ENCODE results near the gene IFNB1. TPM values are rescaled to one million over a fixed set of nuclear protein-coding genes. Genes with fewer than 3 reads are reported as not detected.

IFNB1 gene
- total and polyA plus RNA-seq, 2 donors (not counting 1 experiment from before 2014, with no cell fraction given), result not detected

- Mint-ChIP-seq H3K4me3 (no peak overlapping the region), H3K4me1 (no peaks in the 10 kb centered on the region), H3K27ac (no peak overlapping the region), H3K9me3 (ENCODE audit: insufficient read depth) (no peaks in the 10 kb centered on the region), H3K27me3 (peaks cover 20% of the 10 kb centered on the region)
- DNase-seq (no peak), ATAC-seq (ENCODE audit: low read depth) (no peak)
- H3K4me2 ChIP-seq (replicated peaks; ENCODE audit: low read depth, low read length, poor library complexity, severe bottlenecking), result no peak overlapping the region
- no peaks in the 10 kb centered on the region for H3K9me3 ChIP-seq (ENCODE audit: control extremely low read depth in 1 of 3, control insufficient read depth in 2 of 3, insufficient read depth in 1 of 3, low read length in 2 of 3)
- peaks cover 0 to 3% (median 0%) of the 10 kb centered on the region in 4 experiments for H3K27me3 ChIP-seq (replicated peaks in 1 of 4; ENCODE audit: control extremely low read depth in 1 of 4, control insufficient read depth in 3 of 4, insufficient read depth in 4 of 4, low read length in 3 of 4)
- no peak overlapping the region for H3K27ac ChIP-seq (ENCODE audit: low read length in 2 of 2)
- H3K4me1 ChIP-seq (ENCODE audit: control insufficient read depth in 2 of 2, insufficient read depth in 2 of 2, low read length in 2 of 2), result no peaks in the 10 kb centered on the region
- no peak overlapping the region for H2AFZ ChIP-seq (ENCODE audit: insufficient read depth, low read depth, low read length, poor library complexity, severe bottlenecking)
- H3K4me3 ChIP-seq (ENCODE audit: control extremely low read depth in 1 of 5, extremely low read depth in 1 of 5, insufficient read depth in 1 of 5, low read depth in 2 of 5, low read length in 4 of 5), result no peak overlapping the region
- no peak overlapping the region for H3K9ac ChIP-seq (ENCODE audit: low read length)
- TF ChIP-seq EZH2 (IDR thresholded peaks at IDR 0.05; ENCODE audit: borderline replicate concordance, insufficient read depth, low read depth, low read length, poor library complexity, severe bottlenecking) (no peak), CTCF (IDR thresholded peaks at IDR 0.05) (no peak)
- 83% methylated on average over 1 of the region's 2 CpGs for WGBS (ENCODE audit: insufficient coverage)
- CTCF ChIA-PET, result interaction anchor here (2.3 kb wide), 1 partner anchor 10 kb away, joined by 10 read pairs; no protein-coding TSS in a partner anchor
- H4K20me1 ChIP-seq (ENCODE audit: control insufficient read depth, insufficient read depth, low read length, poor library complexity, severe bottlenecking), result no peaks in the 10 kb centered on the region
- POLR2A ChIA-PET, result no interaction called here
- H3K36me3 ChIP-seq (replicated peaks in 1 of 2; ENCODE audit: control extremely low read depth in 1 of 2, control insufficient read depth in 1 of 2, extremely low read depth in 1 of 2, insufficient read depth in 2 of 2, low read length in 1 of 2), result no peaks in the 10 kb centered on the region
- intact Hi-C loops (cut with micrococcal nuclease), result no loop called here
- H3K79me2 ChIP-seq (ENCODE audit: control insufficient read depth, insufficient read depth, low read length), result no peaks in the 10 kb centered on the region
Measured at GRCh38 chr9:21121079-21121478, 43.3 kb upstream of the IFNB1 start.

- no peak for ATAC-seq (ENCODE audit: low read depth)
- CTCF ChIA-PET, result no interaction called here
Measured at GRCh38 chr9:21119093-21119770, 41.5 kb upstream of the IFNB1 start.

More at GRCh38 chr9:21119093-21119770, 41.5 kb upstream of the IFNB1 start:
- Histone ChIP-seq H3K36me3 (replicated peaks in 1 of 2; ENCODE audit: control extremely low read depth in 1 of 2, control insufficient read depth in 1 of 2, extremely low read depth in 1 of 2, insufficient read depth in 2 of 2, low read length in 1 of 2) (no peaks in the 10 kb centered on the region), H3K4me1 (ENCODE audit: control insufficient read depth in 2 of 2, insufficient read depth in 2 of 2, low read length in 2 of 2) (no peaks in the 10 kb centered on the region), H3K4me2 (replicated peaks; ENCODE audit: low read depth, low read length, poor library complexity, severe bottlenecking) (no peak overlapping the region), H3K79me2 (ENCODE audit: control insufficient read depth, insufficient read depth, low read length) (no peaks in the 10 kb centered on the region), H2AFZ (ENCODE audit: insufficient read depth, low read depth, low read length, poor library complexity, severe bottlenecking) (no peak overlapping the region), H3K9me3 (ENCODE audit: control extremely low read depth in 1 of 3, control insufficient read depth in 2 of 3, insufficient read depth in 1 of 3, low read length in 2 of 3) (no peaks in the 10 kb centered on the region), H3K4me3 (ENCODE audit: control extremely low read depth in 1 of 5, extremely low read depth in 1 of 5, insufficient read depth in 1 of 5, low read depth in 2 of 5, low read length in 4 of 5) (no peak overlapping the region), H3K27me3 (replicated peaks in 1 of 4; ENCODE audit: control extremely low read depth in 1 of 4, control insufficient read depth in 3 of 4, insufficient read depth in 4 of 4, low read length in 3 of 4) (no peaks in the 10 kb centered on the region), H3K27ac (ENCODE audit: low read length in 2 of 2) (no peak overlapping the region), H4K20me1 (ENCODE audit: control insufficient read depth, insufficient read depth, low read length, poor library complexity, severe bottlenecking) (no peaks in the 10 kb centered on the region), H3K9ac (ENCODE audit: low read length) (no peak overlapping the region)
- intact Hi-C loops (cut with micrococcal nuclease), result loop anchor here (10.0 kb wide), 1 partner anchor 764 kb away; no protein-coding TSS in a partner anchor
- WGBS (ENCODE audit: insufficient coverage), result 40% methylated on average over 5 of the region's 7 CpGs
- no peak for TF ChIP-seq CTCF (IDR thresholded peaks at IDR 0.05)
- no peaks in the 10 kb centered on the region for H3K9me3 Mint-ChIP-seq (ENCODE audit: insufficient read depth)
- POLR2A ChIA-PET, result no interaction called here
- H3K4me3 Mint-ChIP-seq, result no peak overlapping the region
- no peak for DNase-seq
- H3K27me3 Mint-ChIP-seq, result peaks cover 16% of the 10 kb centered on the region
- no peaks in the 10 kb centered on the region for H3K4me1 Mint-ChIP-seq
- H3K27ac Mint-ChIP-seq, result no peak overlapping the region
